Measurements from ENCODE around the gene FAM24A.

DNA sequence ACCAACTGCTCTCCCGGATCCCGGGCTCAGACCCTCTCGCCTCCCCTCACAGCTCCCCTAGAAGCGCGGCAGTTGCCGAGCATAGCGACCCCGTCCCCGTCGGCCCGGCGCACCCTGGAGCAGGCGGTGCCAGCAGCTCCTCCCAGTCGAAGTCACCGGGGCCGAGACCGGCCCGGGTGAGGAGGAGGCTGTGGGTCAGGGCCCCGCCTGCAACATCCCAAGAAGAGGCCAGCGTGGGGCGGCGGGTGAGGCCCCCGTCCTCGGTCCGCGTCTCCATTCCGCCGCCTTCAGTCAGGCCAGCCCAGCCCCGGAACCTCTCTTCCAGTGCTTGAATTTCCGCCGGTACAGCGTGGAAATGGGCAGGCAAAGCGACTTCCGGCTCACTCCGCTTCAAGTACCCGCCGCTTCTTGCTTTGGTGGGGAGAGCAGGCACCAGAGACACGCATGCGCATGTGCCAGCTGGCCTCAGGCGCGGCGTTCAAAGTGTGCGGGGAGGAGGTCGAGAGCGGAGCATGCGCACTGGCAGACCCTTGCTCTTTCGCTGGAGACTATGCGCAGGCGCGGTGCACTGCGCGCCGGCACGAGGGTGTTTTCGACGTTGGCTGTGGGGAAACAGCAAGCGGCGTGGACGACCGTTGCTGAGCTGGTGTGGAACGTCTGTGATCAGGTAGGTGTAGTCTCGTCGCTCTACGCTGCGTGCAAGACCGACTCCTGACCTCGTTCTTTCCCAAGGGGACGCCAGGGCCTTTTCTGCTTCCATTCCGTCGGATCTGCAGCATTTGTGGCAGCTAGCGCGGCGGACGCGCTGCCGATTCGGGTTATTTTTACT lies 43.7 kb downstream of the FAM24A start, which contains the start of gene C10orf88:
- TF ChIP-seq, protein P1, sequence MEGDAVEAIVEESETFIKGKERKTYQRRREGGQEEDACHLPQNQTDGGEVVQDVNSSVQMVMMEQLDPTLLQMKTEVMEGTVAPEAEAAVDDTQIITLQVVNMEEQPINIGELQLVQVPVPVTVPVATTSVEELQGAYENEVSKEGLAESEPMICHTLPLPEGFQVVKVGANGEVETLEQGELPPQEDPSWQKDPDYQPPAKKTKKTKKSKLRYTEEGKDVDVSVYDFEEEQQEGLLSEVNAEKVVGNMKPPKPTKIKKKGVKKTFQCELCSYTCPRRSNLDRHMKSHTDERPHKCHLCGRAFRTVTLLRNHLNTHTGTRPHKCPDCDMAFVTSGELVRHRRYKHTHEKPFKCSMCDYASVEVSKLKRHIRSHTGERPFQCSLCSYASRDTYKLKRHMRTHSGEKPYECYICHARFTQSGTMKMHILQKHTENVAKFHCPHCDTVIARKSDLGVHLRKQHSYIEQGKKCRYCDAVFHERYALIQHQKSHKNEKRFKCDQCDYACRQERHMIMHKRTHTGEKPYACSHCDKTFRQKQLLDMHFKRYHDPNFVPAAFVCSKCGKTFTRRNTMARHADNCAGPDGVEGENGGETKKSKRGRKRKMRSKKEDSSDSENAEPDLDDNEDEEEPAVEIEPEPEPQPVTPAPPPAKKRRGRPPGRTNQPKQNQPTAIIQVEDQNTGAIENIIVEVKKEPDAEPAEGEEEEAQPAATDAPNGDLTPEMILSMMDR (IDR thresholded peaks at IDR 0.05), result peak in 1 of 7 experiments; percentile 21
- TF ChIP-seq POLR2A (IDR thresholded peaks at IDR 0.05), result peak in 2 of 3 donors; percentile 62 to 64
